Activated B cell treated with CpG ODN at 0.5 μM for 24 hours (primary cell): ENCODE measurements around the gene CAND2. TPM values are rescaled to one million over a fixed set of nuclear protein-coding genes. Genes with fewer than 3 reads are reported as not detected.
A peak's percentile ranks its signal among the peaks of the same experiment; 100 is the strongest.

Source experiments
- ATAC-seq: fragments of 200-7000 bp; cut with Tn5 transposase; one replicate; pipeline ENCODE4 v1.10.0; 2021; ENCODE audit warnings: low read depth, mild to moderate bottlenecking, moderate library complexity
- CTCF ChIA-PET: fragments of 350-600 bp; sonication (Branson Sonifier 250); formaldehyde crosslinking; loops from one replicate; lab custom pipeline; 2021; ENCODE audit warnings: antibody characterized with exemption; lab: Charles Lee
- POLR2A ChIA-PET: fragments of 350-600 bp; sonication (Branson Sonifier 250); formaldehyde crosslinking; loops from one replicate; lab custom pipeline; 2021; ENCODE audit warnings: antibody characterized with exemption; lab: Charles Lee
- DNase-seq: peaks from one replicate; pipeline ENCODE4 v3.0.0; 2022
- H3K27ac Mint-ChIP-seq: one replicate; pipeline ENCODE4 v1.8.0; 2020; ENCODE audit warnings: mixed read lengths
- H3K27me3 Mint-ChIP-seq: one replicate; pipeline ENCODE4 v1.8.0; 2021; ENCODE audit warnings: mixed read lengths
- H3K36me3 Mint-ChIP-seq: one replicate; pipeline ENCODE4 v1.8.0; 2021; ENCODE audit warnings: low read depth, mixed read lengths
- H3K4me1 Mint-ChIP-seq: one replicate; pipeline ENCODE4 v1.8.0; 2021; ENCODE audit warnings: mixed read lengths
- H3K4me3 Mint-ChIP-seq: one replicate; pipeline ENCODE4 v1.8.0; 2020; ENCODE audit warnings: mild to moderate bottlenecking, mixed read lengths
- H3K9me3 Mint-ChIP-seq: one replicate; pipeline ENCODE4 v1.8.0; 2020; ENCODE audit warnings: mixed read lengths
- CTCF ChIP-seq: fragments of 200-600 bp; IDR thresholded peaks from one replicate; pipeline ENCODE4 v1.8.0; 2022; ENCODE audit warnings: antibody characterized with exemption, mild to moderate bottlenecking
- intact Hi-C: fragments of 100-400 bp; cut with micrococcal nuclease; formaldehyde crosslinking; loops from one replicate; pipeline ENCODE4 v1.15.1; 2024
- total RNA-seq: library from RNA; stranded (reverse); gene quantifications from 2 replicates; pipeline ENCODE4 v1.2.3, GENCODE V29; 2022

Gene CAND2
- total RNA-seq, 1 donor from 2014 or later = 0.42 TPM

- Mint-ChIP-seq H3K36me3 (no peaks in the 10 kb centered on the region), H3K4me3 (no peak overlapping the region), H3K9me3 (no peaks in the 10 kb centered on the region), H3K27ac (no peak overlapping the region), H3K4me1 (peaks cover 1% of the 10 kb centered on the region), H3K27me3 (no peaks in the 10 kb centered on the region)
- no peak for TF ChIP-seq CTCF
- intact Hi-C loops = no loop called here
- ChIA-PET POLR2A (no interaction called here), CTCF (no interaction called here)
- DNase-seq = no peak
- no peak for ATAC-seq
These were observed 6.9 kb downstream of the CAND2 start for GRCh38 chr3:12803371-12803770.

GRCh38 chr3:12807066-12807465 lies 10.6 kb downstream of the CAND2 start:
- ChIA-PET CTCF (interaction anchor here (1.4 kb wide), 1 partner anchor 11 kb away, joined by 3 read pairs; no protein-coding TSS in a partner anchor), POLR2A (no interaction called here)
- H3K9me3 Mint-ChIP-seq = no peaks in the 10 kb centered on the region
- no peak overlapping the region for H3K4me3 Mint-ChIP-seq
- no peak for TF ChIP-seq CTCF
- H3K27ac Mint-ChIP-seq = no peak overlapping the region
- no peaks in the 10 kb centered on the region for H3K36me3 Mint-ChIP-seq
- intact Hi-C loops = no loop called here
- no peaks in the 10 kb centered on the region for H3K27me3 Mint-ChIP-seq
- no peak for ATAC-seq
- peaks cover 9% of the 10 kb centered on the region for H3K4me1 Mint-ChIP-seq
- no peak for DNase-seq

- no peak for TF ChIP-seq CTCF
- Mint-ChIP-seq H3K4me1 (peaks cover 9% of the 10 kb centered on the region), H3K4me3 (no peak overlapping the region), H3K27me3 (no peaks in the 10 kb centered on the region), H3K36me3 (no peaks in the 10 kb centered on the region), H3K27ac (no peak overlapping the region), H3K9me3 (no peaks in the 10 kb centered on the region)
- no peak for DNase-seq
- no peak for ATAC-seq
- ChIA-PET CTCF (interaction anchor here (1.2 to 1.4 kb wide), 2 partner anchors 10 to 34 kb away, joined by 3 read pairs; partner anchors contain the start of gene RPL32), POLR2A (no interaction called here)
- intact Hi-C loops = no loop called here
These were observed 11.3 kb downstream of the CAND2 start for GRCh38 chr3:12807601-12808359.

- ChIA-PET CTCF (interaction anchor here (1.2 kb wide), 1 partner anchor 33 kb away, joined by 3 read pairs; the partner anchor contains the start of gene RPL32), POLR2A (interaction anchor here (2.4 kb wide), 1 partner anchor 32 kb away, joined by 21 read pairs; the partner anchor contains the start of gene RPL32)
- DNase-seq (no peak), ATAC-seq (no peak)
- no peaks in the 10 kb centered on the region for H3K27me3 Mint-ChIP-seq
- no peaks in the 10 kb centered on the region for H3K9me3 Mint-ChIP-seq
- H3K4me3 Mint-ChIP-seq = peak overlapping the region; percentile 3
- intact Hi-C loops = no loop called here
- H3K36me3 Mint-ChIP-seq = no peaks in the 10 kb centered on the region
- no peak overlapping the region for H3K27ac Mint-ChIP-seq
- no peak for TF ChIP-seq CTCF
- H3K4me1 Mint-ChIP-seq = peaks cover 9% of the 10 kb centered on the region
These were observed 12.1 kb downstream of the CAND2 start for GRCh38 chr3:12808587-12808986.

- intact Hi-C loops = no loop called here
- Mint-ChIP-seq H3K4me3 (peak overlapping the region; percentile 5), H3K9me3 (no peaks in the 10 kb centered on the region), H3K4me1 (peaks cover 9% of the 10 kb centered on the region), H3K27me3 (no peaks in the 10 kb centered on the region), H3K36me3 (no peaks in the 10 kb centered on the region), H3K27ac (no peak overlapping the region)
- POLR2A ChIA-PET = interaction anchor here (2.4 kb wide), 1 partner anchor 32 kb away, joined by 21 read pairs; the partner anchor contains the start of gene RPL32
- ATAC-seq (no peak), DNase-seq (no peak)
- no peak for TF ChIP-seq CTCF
- CTCF ChIA-PET = interaction anchor here (0.7 to 1.8 kb wide), 6 partner anchors 13 to 64 kb away, joined by 3 to 7 read pairs (median 4); partner anchors contain the start of genes CAND2 and RPL32
These were observed 12.5 kb downstream of the CAND2 start for GRCh38 chr3:12809001-12809400.
